Muscle of back (tissue), 11 donors: ENCODE data around the gene METRN. TPM values are rescaled to one million over a fixed set of nuclear protein-coding genes. Genes with fewer than 3 reads are reported as not detected.
A peak's percentile ranks its signal among the peaks of the same experiment; 100 is the strongest.
"Not testable (repeated sequence)": the region's sequence is repeated elsewhere in the genome, so short reads cannot be mapped to it uniquely, and the experiment has no call there.

Experiments used
- DNase-seq, 3 donors: peaks; one replicate each; pipeline versions ENCODE4 v3.0.0 to v3.0.0-alpha.2; 2013
- polyA plus RNA-seq, 10 donors: library from polyadenylated mRNA; unstranded; fragments of 120-200 nt; gene quantifications; one replicate each; pipeline ENCODE4 v1.2.1, GENCODE V29; 2013; ENCODE audit not compliant: insufficient read length in 10 of 10

Gene METRN
- polyA plus RNA-seq, 10 donors = 18.5 to 34.8 (median 27.3) TPM

GRCh38 chr16:734208-734980 lies 19.5 kb downstream of the METRN start:
- no peak for DNase-seq

GRCh38 chr16:734981-735881 lies 20.3 kb downstream of the METRN start:
- no peak for DNase-seq

- DNase-seq = no peak
Observed at GRCh38 chr16:735982-736453, 21.1 kb downstream of the METRN start.

GRCh38 chr16:736936-737481 lies 22.1 kb downstream of the METRN start:
- DNase-seq = no peak

- DNase-seq = no peak
Observed at GRCh38 chr16:739560-740458, 24.9 kb downstream of the METRN start.

GRCh38 chr16:740459-740763 lies 25.5 kb downstream of the METRN start:
- no peak for DNase-seq

GRCh38 chr16:740764-741505 lies 26.0 kb downstream of the METRN start, which contains the start of gene CIAO3:
Gene CIAO3, minus strand, starts transcription at chr16:740997. Its CDS starts 12 bp downstream, at chr16:740985.
- DNase-seq = peak; percentile 86 to 95 (median 92)

- no peak for DNase-seq
Observed at GRCh38 chr16:741986-742629, 27.2 kb downstream of the METRN start.

- not testable (repeated sequence) for DNase-seq
Observed at GRCh38 chr16:742894-743293, 28.0 kb downstream of the METRN start.

- no peak for DNase-seq
Observed at GRCh38 chr16:743794-744500, 29.0 kb downstream of the METRN start.

GRCh38 chr16:745739-746138 lies 30.8 kb downstream of the METRN start:
- DNase-seq = no peak

- DNase-seq = no peak
Observed at GRCh38 chr16:746637-747036, 31.7 kb downstream of the METRN start.

GRCh38 chr16:747978-748746 lies 33.2 kb downstream of the METRN start:
- no peak for DNase-seq

GRCh38 chr16:749010-749409 lies 34.1 kb downstream of the METRN start:
- DNase-seq = no peak

GRCh38 chr16:750485-750884 lies 35.6 kb downstream of the METRN start:
- DNase-seq = no peak

GRCh38 chr16:751152-752006 lies 36.5 kb downstream of the METRN start:
- DNase-seq = no peak

GRCh38 chr16:752007-752312 lies 37.0 kb downstream of the METRN start:
- DNase-seq = no peak

GRCh38 chr16:754121-754607 lies 39.2 kb downstream of the METRN start:
- DNase-seq = not testable (repeated sequence)
